K562 (cell line): Measurements from ENCODE around the gene SORCS2. TPM values are rescaled to one million over a fixed set of nuclear protein-coding genes. Genes with fewer than 3 reads are reported as not detected.

Experiments
- FOSL1 ChIP-seq: fragments of 200-800 bp; sonication (Bioruptor generic); conservative IDR thresholded peaks from 2 replicates; pipeline ENCODE4 v1.6.1; 2016; ENCODE audit warnings: missing genetic modification characterization, missing compliant biosample characterization
- KAT7 ChIP-seq: sonication (generic); formaldehyde crosslinking; IDR thresholded peaks from 2 replicates; pipeline ENCODE4 v1.8.0; 2022; ENCODE audit warnings: missing genetic modification reagents, mild to moderate bottlenecking, borderline replicate concordance
- MNT ChIP-seq, 2 experiments: fragments of 450-650 bp; conservative IDR thresholded peaks; 2 replicates each; pipeline ENCODE4 v1.6.1; 2017; ENCODE audit warnings: mild to moderate bottlenecking in 2 of 2, moderate library complexity in 2 of 2
- NUFIP1 ChIP-seq: fragments of 450-650 bp; IDR thresholded peaks from 2 replicates; pipeline ENCODE4 v1.6.1; 2018; ENCODE audit not compliant: partially characterized antibody
- YY1 ChIP-seq, 3 experiments: IDR thresholded peaks; 2 replicates each; pipeline ENCODE4 v1.6.1; 2011; ENCODE audit warnings: low read length in 2 of 3, mild to moderate bottlenecking in 2 of 3, moderate library complexity in 2 of 3, borderline replicate concordance in 1 of 3, control low read depth in 1 of 3, low read depth in 1 of 3; ENCODE audit not compliant: insufficient read depth in 3 of 3, insufficient replicate concordance in 2 of 3, control insufficient read depth in 1 of 3, insufficient read length in 1 of 3; ENCODE audit errors: extremely low read depth in 1 of 3
- ZNF318 ChIP-seq, 2 experiments: fragments of 450-650 bp; IDR thresholded peaks; 2 replicates each; pipeline ENCODE4 v1.6.1; 2016; ENCODE audit warnings: mild to moderate bottlenecking in 2 of 2, borderline replicate concordance in 1 of 2, low read depth in 1 of 2, moderate library complexity in 1 of 2
- polyA plus RNA-seq, 8 experiments: library from polyadenylated mRNA; depleted of rRNA in 4 of 8; stranded (reverse) in 5 of 8; unstranded in 3 of 8; fragments of >200 nt; fragmentation: Nextera tagmentation in 2 of 8; fragmentation: Illumina TruSeq in 1 of 8; extraction: Ambion mirVana in 2 of 8; extraction: Trizol in 1 of 8; gene quantifications; 2 replicates each; pipeline versions ENCODE4 v1.2.1 to v1.2.3, GENCODE V29; 2011 to 2014; ENCODE audit warnings: inconsistent platforms in 1 of 8, missing spikeins in 1 of 8
- total RNA-seq, 7 experiments: library from RNA; depleted of rRNA in 6 of 7; stranded (reverse); fragments of >200 nt in 6 of 7; fragmentation: Illumina TruSeq in 2 of 7; extraction: Trizol in 2 of 7; gene quantifications; 2 replicates each; pipeline versions ENCODE4 v1.2.1 to v1.2.3, GENCODE V29; 2011 to 2021; ENCODE audit warnings: low replicate concordance in 1 of 7

Gene SORCS2
- total and polyA plus RNA-seq, 9 of the 15 experiments (the other 6 are each of a cell fraction or from before 2014, with no cell fraction given), result not detected

GRCh38 chr4:7444731-7445130 lies 252.4 kb downstream of the SORCS2 start (continued):
- TF ChIP-seq ZNF318 (IDR thresholded peaks at IDR 0.05; ENCODE audit: borderline replicate concordance in 1 of 2, low read depth in 1 of 2) (no peak), NUFIP1 (no peak), KAT7 (no peak), FOSL1 (no peak), MNT (conservative IDR thresholded peaks at IDR 0.05) (no peak), YY1 (IDR thresholded peaks at IDR 0.05; ENCODE audit: borderline replicate concordance in 1 of 3, control insufficient read depth in 1 of 3, extremely low read depth in 1 of 3, insufficient read depth in 3 of 3, insufficient read length in 1 of 3, insufficient replicate concordance in 2 of 3, low read depth in 1 of 3, low read length in 2 of 3) (no peak)
